Testis (tissue), 3 donors: ENCODE results near the gene SPG7. TPM values are rescaled to one million over a fixed set of nuclear protein-coding genes. Genes with fewer than 3 reads are reported as not detected.
"Not testable (repeated sequence)": the region's sequence is repeated elsewhere in the genome, so short reads cannot be mapped to it uniquely, and the experiment has no call there.

Experiments used
- DNase-seq: peaks from one replicate; pipeline ENCODE4 v3.0.0-alpha.2; 2019
- H3K27ac ChIP-seq, 2 donors: fragments of 200-600 bp; sonication (generic); one replicate each; pipeline ENCODE4 v1.5.1; 2019
- H3K27me3 ChIP-seq: fragments of 200-600 bp; sonication (generic); one replicate; pipeline ENCODE4 v1.5.1; 2019
- H3K36me3 ChIP-seq: fragments of 200-600 bp; sonication (generic); one replicate; pipeline ENCODE4 v1.5.1; 2017; ENCODE audit warnings: low read depth; ENCODE audit errors: missing control alignments
- H3K4me1 ChIP-seq: fragments of 200-600 bp; sonication (generic); one replicate; pipeline ENCODE4 v1.5.1; 2019
- H3K4me3 ChIP-seq, 2 donors: fragments of 200-600 bp; sonication (generic); one replicate each; pipeline ENCODE4 v1.5.1; 2017 to 2019
- H3K9me3 ChIP-seq: fragments of 200-600 bp; sonication (generic); one replicate; pipeline ENCODE4 v1.5.1; 2017
- CTCF ChIP-seq, 3 experiments: fragments of 450-650 bp in 2 of 3; fragments of 200-600 bp in 1 of 3; sonication (generic) in 1 of 3; IDR thresholded peaks; one replicate each; pipeline ENCODE4 v1.5.1; 2016 to 2019; ENCODE audit warnings: antibody characterized with exemption in 3 of 3, mild to moderate bottlenecking in 2 of 3, moderate library complexity in 1 of 3
- POLR2A ChIP-seq: fragments of 450-650 bp; IDR thresholded peaks from one replicate; pipeline ENCODE4 v1.6.1; 2017; ENCODE audit warnings: antibody characterized with exemption, mild to moderate bottlenecking, moderate library complexity
- WGBS, 2 donors: methylation state at CpG; one replicate each; pipeline ENCODE4 v1.1.5; 2018; 5-methylcytosine and 5-hydroxymethylcytosine counted together
- intact Hi-C: fragments of 100-400 bp; cut with DNase I; formaldehyde crosslinking; loops from one replicate; pipeline ENCODE4 v1.15.1; 2023; ENCODE audit warnings: low total_unique reads
- polyA plus RNA-seq: library from polyadenylated mRNA; stranded (reverse); fragments of 350-450 nt; fragmentation: Illumina TruSeq; extraction: RNeasy Lipid Tissue Mini Kit (QIAGEN cat#74804); gene quantifications from one replicate; pipeline ENCODE4 v1.2.3, GENCODE V29; 2014; ENCODE audit warnings: low read depth, low replicate concordance; ENCODE audit not compliant: insufficient read depth
- total RNA-seq, 2 donors: library from RNA; depleted of rRNA; stranded (reverse); fragments of >200 nt; gene quantifications; one replicate each; pipeline ENCODE4 v1.2.3, GENCODE V29; 2016

The SPG7 gene
- total and polyA plus RNA-seq, 3 donors from 2014 or later, result 97.9 to 307 (median 275) TPM

- Histone ChIP-seq H3K36me3 (no peaks in the 10 kb centered on the region), H3K27ac (no peak overlapping the region), H3K4me1 (no peaks in the 10 kb centered on the region), H3K27me3 (no peaks in the 10 kb centered on the region), H3K4me3 (no peak overlapping the region), H3K9me3 (no peaks in the 10 kb centered on the region)
- TF ChIP-seq POLR2A (no peak), CTCF (IDR thresholded peaks at IDR 0.05) (no peak)
- DNase-seq, result peak; percentile 43
- intact Hi-C loops, result no loop called here
- 63 to 68% methylated on average over 12 to 19 of the region's 25 CpGs for WGBS, 2 donors
These were observed 78.7 kb downstream of the SPG7 start for GRCh38 chr16:89586853-89587252.

GRCh38 chr16:89587676-89588075 lies 79.5 kb downstream of the SPG7 start:
- H3K4me1 ChIP-seq, DNase-seq, H3K27me3 ChIP-seq, H3K27ac ChIP-seq, intact Hi-C loops, H3K36me3 ChIP-seq, H3K4me3 ChIP-seq, H3K9me3 ChIP-seq: not testable (repeated sequence)
- 84 to 86% methylated on average over 5 to 10 of the region's 36 CpGs for WGBS, 2 donors

GRCh38 chr16:89588413-89589109 lies 80.4 kb downstream of the SPG7 start:
- H3K27ac ChIP-seq, result no peak overlapping the region
- no peaks in the 10 kb centered on the region for H3K4me1 ChIP-seq
- DNase-seq, result no peak
- no peaks in the 10 kb centered on the region for H3K9me3 ChIP-seq
- H3K4me3 ChIP-seq, result no peak overlapping the region
- intact Hi-C loops, result no loop called here
- WGBS, 2 donors, result 95 to 98% methylated on average over 11 to 26 of the region's 26 CpGs
- H3K36me3 ChIP-seq, result no peaks in the 10 kb centered on the region
- no peaks in the 10 kb centered on the region for H3K27me3 ChIP-seq
- TF ChIP-seq POLR2A, result no peak
- TF ChIP-seq CTCF (IDR thresholded peaks at IDR 0.05), result no peak

- intact Hi-C loops, result no loop called here
- TF ChIP-seq CTCF (IDR thresholded peaks at IDR 0.05) (no peak), POLR2A (no peak)
- no peak overlapping the region for H3K27ac ChIP-seq
- H3K9me3 ChIP-seq, result no peaks in the 10 kb centered on the region
- no peak overlapping the region for H3K4me3 ChIP-seq
- H3K36me3 ChIP-seq, result no peaks in the 10 kb centered on the region
- DNase-seq, result no peak
- 93 to 99% methylated on average over 8 to 21 of the region's 21 CpGs for WGBS, 2 donors
- no peaks in the 10 kb centered on the region for H3K27me3 ChIP-seq
- no peaks in the 10 kb centered on the region for H3K4me1 ChIP-seq
These were observed 81.2 kb downstream of the SPG7 start for GRCh38 chr16:89589241-89589926.

GRCh38 chr16:89593841-89594240 lies 85.6 kb downstream of the SPG7 start:
- no peak for TF ChIP-seq POLR2A
- TF ChIP-seq CTCF (IDR thresholded peaks at IDR 0.05), result no peak
- intact Hi-C loops, result no loop called here
- no peak overlapping the region for H3K4me3 ChIP-seq
- no peak overlapping the region for H3K27ac ChIP-seq
- no peaks in the 10 kb centered on the region for H3K4me1 ChIP-seq
- 85 to 88% methylated on average over 14 to 15 of the region's 15 CpGs for WGBS, 2 donors
- no peak for DNase-seq
- H3K36me3 ChIP-seq, result no peaks in the 10 kb centered on the region
- H3K9me3 ChIP-seq, result no peaks in the 10 kb centered on the region
- no peaks in the 10 kb centered on the region for H3K27me3 ChIP-seq
